GM13976 (cell line): ENCODE data around the gene NRP2.

ENCODE experiments used
- DNase-seq: peaks from one replicate; pipeline ENCODE4 v3.0.0; 2012; ENCODE audit warnings: low spot score
- in situ Hi-C: fragments of 300-500 bp; cut with MboI; formaldehyde crosslinking; loops from one replicate; pipeline ENCODE4 v1.12.0; 2022; ENCODE audit warnings: low sequenced_read_pairs, mixed read lengths, inconsistent platforms; ENCODE audit not compliant: unreplicated experiment
- TF ChIP-seq, protein P1 (sequence below): IDR thresholded peaks from 2 replicates; pipeline ENCODE4 v1.5.1; 2012; ENCODE audit warnings: borderline replicate concordance, mild to moderate bottlenecking; ENCODE audit not compliant: insufficient read depth; ENCODE audit errors: extremely low read depth, missing control alignments, control extremely low read depth

NRP2 gene

DNA sequence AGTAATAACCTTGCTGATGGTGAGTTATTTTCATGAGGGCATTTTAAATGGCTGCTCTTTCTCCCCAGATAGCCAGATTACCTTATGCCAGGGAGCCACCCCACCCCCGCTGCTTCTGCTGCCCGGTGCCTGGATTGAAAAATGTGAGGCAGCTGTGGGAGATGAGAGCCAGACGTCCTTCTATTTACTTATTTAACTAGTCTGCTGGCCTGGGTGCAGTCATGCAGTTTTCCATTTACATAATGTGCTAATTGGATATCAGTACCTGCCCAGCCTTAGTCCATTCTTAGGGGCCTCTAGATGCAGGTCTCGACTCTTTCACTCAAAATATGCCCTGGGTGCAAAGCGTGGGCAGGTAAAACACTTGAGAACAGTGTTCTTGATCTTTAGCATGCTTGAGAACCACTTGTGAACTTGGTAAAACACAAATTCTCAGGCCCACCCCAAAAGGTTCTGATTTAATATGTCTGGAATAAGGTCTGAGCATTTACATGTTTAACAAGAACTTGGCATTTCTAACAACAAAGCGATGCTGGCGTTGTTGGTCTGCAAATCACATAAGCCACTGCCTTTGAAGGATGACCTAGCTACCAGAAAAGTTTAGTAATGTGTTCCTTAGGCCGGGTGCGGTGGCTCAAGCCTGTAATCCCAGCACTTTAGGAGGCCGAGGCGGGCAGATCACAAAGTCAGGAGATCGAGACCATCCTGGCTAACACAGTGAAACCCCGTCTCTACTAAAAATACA is 154.3 kb downstream of the NRP2 start:
- DNase-seq = no peak
- TF ChIP-seq, protein P1, sequence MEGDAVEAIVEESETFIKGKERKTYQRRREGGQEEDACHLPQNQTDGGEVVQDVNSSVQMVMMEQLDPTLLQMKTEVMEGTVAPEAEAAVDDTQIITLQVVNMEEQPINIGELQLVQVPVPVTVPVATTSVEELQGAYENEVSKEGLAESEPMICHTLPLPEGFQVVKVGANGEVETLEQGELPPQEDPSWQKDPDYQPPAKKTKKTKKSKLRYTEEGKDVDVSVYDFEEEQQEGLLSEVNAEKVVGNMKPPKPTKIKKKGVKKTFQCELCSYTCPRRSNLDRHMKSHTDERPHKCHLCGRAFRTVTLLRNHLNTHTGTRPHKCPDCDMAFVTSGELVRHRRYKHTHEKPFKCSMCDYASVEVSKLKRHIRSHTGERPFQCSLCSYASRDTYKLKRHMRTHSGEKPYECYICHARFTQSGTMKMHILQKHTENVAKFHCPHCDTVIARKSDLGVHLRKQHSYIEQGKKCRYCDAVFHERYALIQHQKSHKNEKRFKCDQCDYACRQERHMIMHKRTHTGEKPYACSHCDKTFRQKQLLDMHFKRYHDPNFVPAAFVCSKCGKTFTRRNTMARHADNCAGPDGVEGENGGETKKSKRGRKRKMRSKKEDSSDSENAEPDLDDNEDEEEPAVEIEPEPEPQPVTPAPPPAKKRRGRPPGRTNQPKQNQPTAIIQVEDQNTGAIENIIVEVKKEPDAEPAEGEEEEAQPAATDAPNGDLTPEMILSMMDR = no peak
- in situ Hi-C loops = no loop called here

GRCh38 chr2:205837663-205838062 is 155.4 kb downstream of the NRP2 start:
- no peak for DNase-seq
- in situ Hi-C loops = no loop called here
- TF ChIP-seq, protein P1 = no peak

DNA sequence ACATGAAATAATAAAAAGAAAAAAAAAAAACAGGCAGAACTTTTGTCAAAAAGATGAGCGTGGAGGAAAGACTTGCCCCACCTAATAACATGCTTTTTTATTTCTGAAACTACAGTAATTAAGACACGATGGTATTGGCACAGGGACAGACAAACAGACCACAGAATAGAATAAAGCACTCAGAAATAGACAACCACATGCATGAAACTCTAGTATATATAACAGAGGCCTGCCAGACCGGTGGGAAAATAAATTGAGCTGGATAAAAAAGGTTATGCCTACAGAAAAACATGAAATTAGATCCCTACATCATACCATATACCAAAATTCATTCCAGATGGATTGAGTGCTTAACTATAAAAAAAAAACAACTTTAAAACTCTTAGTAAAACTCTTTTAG is 163.1 kb downstream of the NRP2 start:
- TF ChIP-seq, protein P1 = no peak
- in situ Hi-C loops = no loop called here
- no peak for DNase-seq
